Activated T-cell treated with anti-CD3 and anti-CD28 coated beads, Interleukin-2, amount 50 U/mL, for 1 hour (primary cell): ENCODE measurements around the gene SLC5A12.

Experiments
- DNase-seq: peaks from one replicate; pipeline ENCODE4 v3.0.0-alpha.2; 2020

The SLC5A12 gene

GRCh38 chr11:26721948-26722475 lies at the start of gene SLC5A12:
Gene SLC5A12, minus strand, starts transcription at chr11:26722060. Its CDS starts 346 bp downstream, at chr11:26721714.
- DNase-seq = no peak

- no peak for DNase-seq
Observed at GRCh38 chr11:26769027-26769426, 47.2 kb upstream of the SLC5A12 start.

GRCh38 chr11:26767060-26767459 lies 45.2 kb upstream of the SLC5A12 start:
- DNase-seq = no peak

GRCh38 chr11:26765323-26765722 lies 43.5 kb upstream of the SLC5A12 start:
- DNase-seq = no peak

- no peak for DNase-seq
Observed at GRCh38 chr11:26764825-26765224, 43.0 kb upstream of the SLC5A12 start.

- DNase-seq = no peak
Observed at GRCh38 chr11:26764315-26764714, 42.5 kb upstream of the SLC5A12 start.

- no peak for DNase-seq
Observed at GRCh38 chr11:26762089-26762488, 40.2 kb upstream of the SLC5A12 start.

GRCh38 chr11:26761361-26761809 lies 39.5 kb upstream of the SLC5A12 start:
- no peak for DNase-seq

- DNase-seq = no peak
Observed at GRCh38 chr11:26757995-26758394, 36.1 kb upstream of the SLC5A12 start.

GRCh38 chr11:26755762-26756161 lies 33.9 kb upstream of the SLC5A12 start:
- DNase-seq = no peak

GRCh38 chr11:26753723-26754504 lies 32.1 kb upstream of the SLC5A12 start:
- no peak for DNase-seq

GRCh38 chr11:26749927-26750326 lies 28.1 kb upstream of the SLC5A12 start:
- no peak for DNase-seq

- DNase-seq = no peak
Observed at GRCh38 chr11:26743622-26744021, 21.8 kb upstream of the SLC5A12 start.

GRCh38 chr11:26742966-26743365 lies 21.1 kb upstream of the SLC5A12 start:
- DNase-seq = no peak

GRCh38 chr11:26741036-26741435 lies 19.2 kb upstream of the SLC5A12 start:
- DNase-seq = no peak

- DNase-seq = no peak
Observed at GRCh38 chr11:26739366-26740073, 17.7 kb upstream of the SLC5A12 start.

- no peak for DNase-seq
Observed at GRCh38 chr11:26734691-26735090, 12.8 kb upstream of the SLC5A12 start.

- DNase-seq = no peak
Observed at GRCh38 chr11:26731084-26731456, 9.2 kb upstream of the SLC5A12 start.

GRCh38 chr11:26730414-26731083 lies 8.7 kb upstream of the SLC5A12 start:
- DNase-seq = no peak

- DNase-seq = no peak
Observed at GRCh38 chr11:26729284-26729683, 7.4 kb upstream of the SLC5A12 start.

- DNase-seq = no peak
Observed at GRCh38 chr11:26726960-26727359, 5.1 kb upstream of the SLC5A12 start.

GRCh38 chr11:26719998-26720397 lies 1.9 kb downstream of the SLC5A12 start:
- no peak for DNase-seq

GRCh38 chr11:26719289-26719973 lies 2.4 kb downstream of the SLC5A12 start:
- no peak for DNase-seq
